ENCODE results near the gene PNMA6F.

DNA sequence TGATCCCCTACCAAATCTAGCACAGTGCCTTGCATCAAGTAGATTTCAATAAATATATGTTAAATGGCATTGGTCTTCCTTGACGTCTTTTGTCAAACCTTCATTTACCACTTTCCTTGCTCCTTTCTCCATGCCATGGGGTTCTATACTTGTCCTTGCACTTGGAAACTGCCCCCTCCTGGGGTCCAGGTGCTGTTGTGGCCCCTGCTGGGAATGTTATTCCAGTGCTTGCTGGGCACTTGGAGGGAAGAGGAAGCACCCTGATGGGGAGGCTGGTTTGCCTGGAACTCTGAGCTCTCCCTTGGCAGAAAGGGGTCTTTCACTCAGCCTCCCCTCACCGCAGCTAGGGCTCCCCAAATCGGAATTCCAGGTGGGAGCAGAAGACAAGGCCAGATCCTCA, 31.3 kb upstream of the PNMA6F start:
- TF ChIP-seq, protein P1, sequence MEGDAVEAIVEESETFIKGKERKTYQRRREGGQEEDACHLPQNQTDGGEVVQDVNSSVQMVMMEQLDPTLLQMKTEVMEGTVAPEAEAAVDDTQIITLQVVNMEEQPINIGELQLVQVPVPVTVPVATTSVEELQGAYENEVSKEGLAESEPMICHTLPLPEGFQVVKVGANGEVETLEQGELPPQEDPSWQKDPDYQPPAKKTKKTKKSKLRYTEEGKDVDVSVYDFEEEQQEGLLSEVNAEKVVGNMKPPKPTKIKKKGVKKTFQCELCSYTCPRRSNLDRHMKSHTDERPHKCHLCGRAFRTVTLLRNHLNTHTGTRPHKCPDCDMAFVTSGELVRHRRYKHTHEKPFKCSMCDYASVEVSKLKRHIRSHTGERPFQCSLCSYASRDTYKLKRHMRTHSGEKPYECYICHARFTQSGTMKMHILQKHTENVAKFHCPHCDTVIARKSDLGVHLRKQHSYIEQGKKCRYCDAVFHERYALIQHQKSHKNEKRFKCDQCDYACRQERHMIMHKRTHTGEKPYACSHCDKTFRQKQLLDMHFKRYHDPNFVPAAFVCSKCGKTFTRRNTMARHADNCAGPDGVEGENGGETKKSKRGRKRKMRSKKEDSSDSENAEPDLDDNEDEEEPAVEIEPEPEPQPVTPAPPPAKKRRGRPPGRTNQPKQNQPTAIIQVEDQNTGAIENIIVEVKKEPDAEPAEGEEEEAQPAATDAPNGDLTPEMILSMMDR (conservative IDR thresholded peaks at IDR 0.05; ENCODE audit: low read depth, low read length), result no peak
- no peak for TF ChIP-seq EZH2 (IDR thresholded peaks at IDR 0.05; ENCODE audit: borderline replicate concordance, low read depth, low read length, poor library complexity, severe bottlenecking)

Measured in A673 (cell line).